Measurements from ENCODE around the gene ARSH.

The ARSH gene

GRCh38 chrX:2965965-2966364, 40.4 kb upstream of the ARSH start:
- H3K4me3 ChIP-seq (ENCODE audit: severe bottlenecking), result no peak overlapping the region
- DNase-seq (ENCODE audit: low spot score) (no peak), ATAC-seq (ENCODE audit: low read depth) (no peak)
- no peak overlapping the region for H3K27ac ChIP-seq (ENCODE audit: poor library complexity, severe bottlenecking)
- no peaks in the 10 kb centered on the region for H3K27me3 ChIP-seq (ENCODE audit: insufficient read depth, poor library complexity, severe bottlenecking)
- H3K4me1 ChIP-seq (ENCODE audit: insufficient read depth, poor library complexity, severe bottlenecking), result no peaks in the 10 kb centered on the region
- no peaks in the 10 kb centered on the region for H3K36me3 ChIP-seq (ENCODE audit: low read depth)
- no peaks in the 10 kb centered on the region for H3K9me3 ChIP-seq (ENCODE audit: severe bottlenecking)
- TF ChIP-seq CTCF (IDR thresholded peaks at IDR 0.05; ENCODE audit: poor library complexity, severe bottlenecking), result no peak

- Histone ChIP-seq H3K4me3 (ENCODE audit: severe bottlenecking) (no peak overlapping the region), H3K27ac (ENCODE audit: poor library complexity, severe bottlenecking) (no peak overlapping the region), H3K36me3 (ENCODE audit: low read depth) (no peaks in the 10 kb centered on the region), H3K27me3 (ENCODE audit: insufficient read depth, poor library complexity, severe bottlenecking) (no peaks in the 10 kb centered on the region), H3K4me1 (ENCODE audit: insufficient read depth, poor library complexity, severe bottlenecking) (no peaks in the 10 kb centered on the region), H3K9me3 (ENCODE audit: severe bottlenecking) (no peaks in the 10 kb centered on the region)
- DNase-seq (ENCODE audit: low spot score) (no peak), ATAC-seq (ENCODE audit: low read depth) (no peak)
- TF ChIP-seq CTCF (IDR thresholded peaks at IDR 0.05; ENCODE audit: poor library complexity, severe bottlenecking), result no peak
Observed at GRCh38 chrX:2967012-2967411, 39.3 kb upstream of the ARSH start.

- no peaks in the 10 kb centered on the region for H3K9me3 ChIP-seq (ENCODE audit: severe bottlenecking)
- H3K4me1 ChIP-seq (ENCODE audit: insufficient read depth, poor library complexity, severe bottlenecking), result no peaks in the 10 kb centered on the region
- no peak for TF ChIP-seq CTCF (IDR thresholded peaks at IDR 0.05; ENCODE audit: poor library complexity, severe bottlenecking)
- DNase-seq (ENCODE audit: low spot score), result no peak
- H3K27ac ChIP-seq (ENCODE audit: poor library complexity, severe bottlenecking), result no peak overlapping the region
- no peak overlapping the region for H3K4me3 ChIP-seq (ENCODE audit: severe bottlenecking)
- no peak for ATAC-seq (ENCODE audit: low read depth)
- no peaks in the 10 kb centered on the region for H3K27me3 ChIP-seq (ENCODE audit: insufficient read depth, poor library complexity, severe bottlenecking)
- no peaks in the 10 kb centered on the region for H3K36me3 ChIP-seq (ENCODE audit: low read depth)
Observed at GRCh38 chrX:2967584-2967983, 38.8 kb upstream of the ARSH start.

GRCh38 chrX:2967998-2968909, 38.1 kb upstream of the ARSH start:
- H3K4me3 ChIP-seq (ENCODE audit: severe bottlenecking), result no peak overlapping the region
- no peaks in the 10 kb centered on the region for H3K36me3 ChIP-seq (ENCODE audit: low read depth)
- peak; percentile 71 for ATAC-seq (ENCODE audit: low read depth)
- no peaks in the 10 kb centered on the region for H3K27me3 ChIP-seq (ENCODE audit: insufficient read depth, poor library complexity, severe bottlenecking)
- peak; percentile 17 for TF ChIP-seq CTCF (IDR thresholded peaks at IDR 0.05; ENCODE audit: poor library complexity, severe bottlenecking)
- no peak for DNase-seq (ENCODE audit: low spot score)
- H3K4me1 ChIP-seq (ENCODE audit: insufficient read depth, poor library complexity, severe bottlenecking), result no peaks in the 10 kb centered on the region
- no peak overlapping the region for H3K27ac ChIP-seq (ENCODE audit: poor library complexity, severe bottlenecking)
- H3K9me3 ChIP-seq (ENCODE audit: severe bottlenecking), result no peaks in the 10 kb centered on the region

GRCh38 chrX:2969021-2969420, 37.3 kb upstream of the ARSH start:
- H3K4me3 ChIP-seq (ENCODE audit: severe bottlenecking), result no peak overlapping the region
- H3K36me3 ChIP-seq (ENCODE audit: low read depth), result no peaks in the 10 kb centered on the region
- no peaks in the 10 kb centered on the region for H3K4me1 ChIP-seq (ENCODE audit: insufficient read depth, poor library complexity, severe bottlenecking)
- ATAC-seq (ENCODE audit: low read depth), result no peak
- H3K27me3 ChIP-seq (ENCODE audit: insufficient read depth, poor library complexity, severe bottlenecking), result no peaks in the 10 kb centered on the region
- H3K27ac ChIP-seq (ENCODE audit: poor library complexity, severe bottlenecking), result no peak overlapping the region
- TF ChIP-seq CTCF (IDR thresholded peaks at IDR 0.05; ENCODE audit: poor library complexity, severe bottlenecking), result no peak
- no peaks in the 10 kb centered on the region for H3K9me3 ChIP-seq (ENCODE audit: severe bottlenecking)
- no peak for DNase-seq (ENCODE audit: low spot score)
